GM23338 (cell line): ENCODE measurements around the gene PLCL1. TPM values are rescaled to one million over a fixed set of nuclear protein-coding genes. Genes with fewer than 3 reads are reported as not detected.

Source experiments
- ATAC-seq: fragments of 200-7000 bp; cut with Tn5 transposase; 3 replicates; pipeline ENCODE4 v1.9.1; 2020
- DNase-seq: peaks from one replicate; pipeline ENCODE4 v3.0.0-alpha.2; 2015; ENCODE audit warnings: low spot score
- H2AFZ ChIP-seq: fragments of 200-600 bp; sonication (generic); 2 replicates; pipeline ENCODE4 v1.8.0; 2016; ENCODE audit warnings: antibody characterized with exemption, mild to moderate bottlenecking, moderate library complexity
- H3F3A ChIP-seq: fragments of 200-600 bp; sonication (generic); replicated peaks from 2 replicates; pipeline ENCODE4 v1.8.0; 2017; ENCODE audit warnings: antibody characterized with exemption, mixed run types, low read depth
- H3K27ac ChIP-seq: fragments of 200-600 bp; sonication (generic); 2 replicates; pipeline ENCODE4 v1.6.1; 2016; ENCODE audit warnings: low read depth
- H3K27me3 ChIP-seq: fragments of 200-600 bp; sonication (generic); 2 replicates; pipeline ENCODE4 v1.8.0; 2016; ENCODE audit warnings: mild to moderate bottlenecking, mixed run types, moderate library complexity; ENCODE audit not compliant: insufficient read depth
- H3K36me3 ChIP-seq: fragments of 200-600 bp; sonication (generic); 2 replicates; pipeline ENCODE4 v1.8.0; 2016; ENCODE audit warnings: mild to moderate bottlenecking; ENCODE audit not compliant: insufficient read depth
- H3K4me1 ChIP-seq: fragments of 200-600 bp; sonication (generic); 2 replicates; pipeline ENCODE4 v1.8.0; 2016; ENCODE audit warnings: mild to moderate bottlenecking, moderate library complexity; ENCODE audit not compliant: insufficient read depth
- H3K4me2 ChIP-seq: fragments of 200-600 bp; sonication (generic); 2 replicates; pipeline ENCODE4 v1.7.1; 2017; ENCODE audit warnings: mixed run types
- H3K4me3 ChIP-seq: fragments of 200-600 bp; sonication (generic); 2 replicates; pipeline ENCODE4 v1.6.1; 2016; ENCODE audit warnings: mixed run types
- H3K79me2 ChIP-seq: fragments of 200-600 bp; sonication (generic); replicated peaks from 2 replicates; pipeline ENCODE4 v1.8.0; 2017; ENCODE audit warnings: mild to moderate bottlenecking; ENCODE audit not compliant: insufficient read depth
- H3K9me2 ChIP-seq: fragments of 200-600 bp; sonication (generic); 2 replicates; pipeline ENCODE4 v1.8.0; 2017; ENCODE audit not compliant: insufficient read depth
- H4K20me1 ChIP-seq: fragments of 200-600 bp; sonication (generic); replicated peaks from 2 replicates; pipeline ENCODE4 v1.8.0; 2017; ENCODE audit warnings: mild to moderate bottlenecking; ENCODE audit not compliant: insufficient read depth
- H3K27ac Mint-ChIP-seq: 2 replicates; pipeline ENCODE4 v1.8.0; 2020; ENCODE audit warnings: inconsistent platforms, mild to moderate bottlenecking, moderate library complexity, mixed read lengths
- H3K27me3 Mint-ChIP-seq: 3 replicates; pipeline ENCODE4 v1.8.0; 2022; ENCODE audit warnings: low read depth, mild to moderate bottlenecking, moderate library complexity, mixed read lengths, inconsistent platforms; ENCODE audit not compliant: insufficient read depth, poor library complexity
- H3K36me3 Mint-ChIP-seq: 3 replicates; pipeline ENCODE4 v1.8.0; 2021; ENCODE audit warnings: low read depth, mild to moderate bottlenecking, inconsistent platforms, moderate library complexity, mixed read lengths
- H3K4me1 Mint-ChIP-seq: 3 replicates; pipeline ENCODE4 v1.8.0; 2020; ENCODE audit warnings: mild to moderate bottlenecking, inconsistent platforms, mixed read lengths
- H3K4me3 Mint-ChIP-seq: 3 replicates; pipeline ENCODE4 v1.8.0; 2021; ENCODE audit warnings: moderate library complexity, mild to moderate bottlenecking, inconsistent platforms, mixed read lengths
- H3K9me3 Mint-ChIP-seq: 3 replicates; pipeline ENCODE4 v1.8.0; 2020; ENCODE audit warnings: moderate library complexity, mild to moderate bottlenecking, inconsistent platforms, mixed read lengths
- CREB1 ChIP-seq: fragments of 250-450 bp; sonication (Bioruptor Pico); IDR thresholded peaks from 2 replicates; pipeline ENCODE4 v1.5.0; 2020; ENCODE audit warnings: low read depth, mild to moderate bottlenecking, moderate library complexity
- ETS1 ChIP-seq: IDR thresholded peaks from 2 replicates; pipeline ENCODE4 v1.6.1; 2016; ENCODE audit warnings: antibody characterized with exemption
- EZH2 ChIP-seq: fragments of 200-600 bp; sonication (generic); IDR thresholded peaks from one replicate; pipeline ENCODE4 v1.8.0; 2017; ENCODE audit warnings: antibody characterized with exemption, mild to moderate bottlenecking, low read depth; ENCODE audit not compliant: unreplicated experiment
- EZH2phosphoT487 ChIP-seq: fragments of 200-600 bp; sonication (generic); IDR thresholded peaks from one replicate; pipeline ENCODE4 v1.8.1; 2018; ENCODE audit warnings: antibody characterized with exemption; ENCODE audit not compliant: unreplicated experiment
- JUNB ChIP-seq: IDR thresholded peaks from one replicate; pipeline ENCODE4 v1.6.1; 2016; ENCODE audit warnings: antibody characterized with exemption; ENCODE audit not compliant: unreplicated experiment
- NANOG ChIP-seq: IDR thresholded peaks from 2 replicates; pipeline ENCODE4 v1.6.1; 2016; ENCODE audit warnings: antibody characterized with exemption, borderline replicate concordance
- POLR2AphosphoS5 ChIP-seq: IDR thresholded peaks from 2 replicates; pipeline ENCODE4 v1.6.1; 2016; ENCODE audit warnings: antibody characterized with exemption, low read depth
- REST ChIP-seq: IDR thresholded peaks from one replicate; pipeline ENCODE4 v1.6.1; 2018; ENCODE audit warnings: antibody characterized with exemption; ENCODE audit not compliant: unreplicated experiment
- STAT1 ChIP-seq: IDR thresholded peaks from one replicate; pipeline ENCODE4 v1.6.1; 2016; ENCODE audit warnings: antibody characterized with exemption; ENCODE audit not compliant: unreplicated experiment
- ZNF114 ChIP-seq: fragments of 250-450 bp; sonication (Bioruptor Pico); IDR thresholded peaks from 2 replicates; pipeline ENCODE4 v1.5.0; 2020; ENCODE audit warnings: mild to moderate bottlenecking, moderate library complexity
- ZNF462 ChIP-seq: fragments of 250-450 bp; sonication (Bioruptor Pico); IDR thresholded peaks from 2 replicates; pipeline ENCODE4 v1.5.0; 2020; ENCODE audit warnings: mild to moderate bottlenecking, moderate library complexity
- polyA plus RNA-seq: library from polyadenylated mRNA; unstranded; fragments of >200 nt; fragmentation: Nextera tagmentation; extraction: Ambion mirVana; gene quantifications from 2 replicates; pipeline ENCODE4 v1.2.1, GENCODE V29; 2016
- total RNA-seq: library from RNA; depleted of rRNA; stranded (reverse); fragments of >200 nt; shearing (Covaris generic); gene quantifications from 2 replicates; pipeline ENCODE4 v1.2.3, GENCODE V29; 2014

Gene PLCL1
- total and polyA plus RNA-seq, 2 experiments from 2014 or later: not detected

- no peak for TF ChIP-seq ETS1
Measured at GRCh38 chr2:197985029-197985638, 180.7 kb downstream of the PLCL1 start (continued).

- H3K27ac Mint-ChIP-seq: no peak overlapping the region
- Histone ChIP-seq H2AFZ (no peak overlapping the region; the same call in 1 of the 2 replicates), H3K4me2 (no peak overlapping the region), H3K9me2 (peaks cover 5% of the 10 kb centered on the region; the same call in 1 of the 2 replicates), H3K4me1 (peaks cover 6% of the 10 kb centered on the region; the same call in 1 of the 2 replicates), H3K27me3 (no peaks in the 10 kb centered on the region), H4K20me1 (no peaks in the 10 kb centered on the region), H3K4me3 (no peak overlapping the region), H3K27ac (no peak overlapping the region), H3F3A (no peaks in the 10 kb centered on the region), H3K36me3 (no peaks in the 10 kb centered on the region), H3K79me2 (no peaks in the 10 kb centered on the region)
- DNase-seq: no peak
- H3K4me1 Mint-ChIP-seq: peaks cover 6% of the 10 kb centered on the region; the same call in 2 of the 3 replicates
- peaks cover 4% of the 10 kb centered on the region; the same call in 1 of the 3 replicates for H3K36me3 Mint-ChIP-seq
- no peak for TF ChIP-seq NANOG
- TF ChIP-seq CREB1: no peak
- TF ChIP-seq ZNF462 (CRISPR knock-in tag): no peak
- no peak for TF ChIP-seq ZNF114 (CRISPR knock-in tag)
- TF ChIP-seq REST: no peak
- TF ChIP-seq ETS1: no peak
- TF ChIP-seq EZH2: no peak
- no peak for TF ChIP-seq POLR2AphosphoS5
- TF ChIP-seq JUNB: no peak
- TF ChIP-seq EZH2phosphoT487: no peak
- TF ChIP-seq STAT1: no peak
- H3K4me3 Mint-ChIP-seq: no peak overlapping the region
- peaks cover 7% of the 10 kb centered on the region; the same call in 1 of the 3 replicates for H3K9me3 Mint-ChIP-seq
- no peak for ATAC-seq
- no peaks in the 10 kb centered on the region for H3K27me3 Mint-ChIP-seq
Measured at GRCh38 chr2:197986977-197987376, 182.6 kb downstream of the PLCL1 start.
